Neural cell (in vitro differentiated cells): ENCODE results near the gene C22orf42. TPM values are rescaled to one million over a fixed set of nuclear protein-coding genes. Genes with fewer than 3 reads are reported as not detected.

ENCODE experiments used
- H2AFZ ChIP-seq: fragments of 200-600, 300-800 bp; sonication (generic), shearing (Covaris generic); 2 replicates; pipeline ENCODE4 v1.6.0; 2014; ENCODE audit warnings: low read depth, mild to moderate bottlenecking, antibody characterized with exemption, low read length, moderate library complexity
- H3F3A ChIP-seq: fragments of 200-600 bp; shearing (Covaris generic); 2 replicates; pipeline ENCODE4 v1.6.1; 2016; ENCODE audit warnings: mild to moderate bottlenecking, moderate library complexity, mixed read lengths, antibody characterized with exemption, low read length; ENCODE audit not compliant: insufficient read depth, poor library complexity, severe bottlenecking
- H3K27ac ChIP-seq: fragments of 200-600, 300-800 bp; sonication (generic), shearing (Covaris generic); 2 replicates; pipeline ENCODE4 v1.5.1; 2014; ENCODE audit warnings: mild to moderate bottlenecking, low read length, moderate library complexity
- H3K27me3 ChIP-seq: fragments of 300-800, 200-600 bp; sonication (generic), shearing (Covaris generic); 2 replicates; pipeline ENCODE4 v1.6.0; 2014; ENCODE audit warnings: mild to moderate bottlenecking, low read depth, low read length, moderate library complexity; ENCODE audit not compliant: insufficient read depth
- H3K36me3 ChIP-seq: fragments of 300-800, 200-600 bp; sonication (generic), shearing (Covaris generic); 2 replicates; pipeline ENCODE4 v1.5.1; 2014; ENCODE audit warnings: mild to moderate bottlenecking, antibody characterized with exemption, low read length, moderate library complexity; ENCODE audit not compliant: insufficient read depth
- H3K4me2 ChIP-seq: fragments of 300-800, 200-600 bp; sonication (generic), shearing (Covaris generic); 2 replicates; pipeline ENCODE4 v1.6.0; 2014; ENCODE audit warnings: mild to moderate bottlenecking, low read length
- H3K4me3 ChIP-seq: fragments of 300-800, 200-600 bp; sonication (generic), shearing (Covaris generic); 2 replicates; pipeline ENCODE4 v1.5.1; 2014; ENCODE audit warnings: mild to moderate bottlenecking, low read length, moderate library complexity
- H3K79me2 ChIP-seq: fragments of 200-600 bp; shearing (Covaris generic); replicated peaks from 2 replicates; pipeline ENCODE4 v1.6.0; 2014; ENCODE audit warnings: mild to moderate bottlenecking, low read length, moderate library complexity; ENCODE audit not compliant: insufficient read depth
- H3K9ac ChIP-seq: fragments of 300-800, 200-600 bp; sonication (generic), shearing (Covaris generic); 2 replicates; pipeline ENCODE4 v1.6.1; 2016; ENCODE audit warnings: mild to moderate bottlenecking, low read length, mixed read lengths
- H3K9me2 ChIP-seq: fragments of 200-600 bp; shearing (Covaris generic); 2 replicates; pipeline ENCODE4 v1.6.1; 2016; ENCODE audit warnings: mild to moderate bottlenecking, low read length, mixed read lengths; ENCODE audit not compliant: insufficient read depth
- H3K9me3 ChIP-seq: fragments of 200-600, 300-800 bp; sonication (generic), shearing (Covaris generic); 2 replicates; pipeline ENCODE4 v1.6.1; 2016; ENCODE audit warnings: mild to moderate bottlenecking, mixed run types, low read length, moderate library complexity, mixed read lengths
- H4K20me1 ChIP-seq: fragments of 200-600 bp; shearing (Covaris generic); 2 replicates; pipeline ENCODE4 v1.6.1; 2016; ENCODE audit warnings: mild to moderate bottlenecking, mixed run types; ENCODE audit not compliant: insufficient read depth
- CTCF ChIP-seq: fragments of 450-650 bp; IDR thresholded peaks from 2 replicates; pipeline ENCODE4 v1.5.1; 2014; ENCODE audit warnings: antibody characterized with exemption, mild to moderate bottlenecking, moderate library complexity; ENCODE audit not compliant: poor library complexity, severe bottlenecking
- EP300 ChIP-seq: fragments of 450-650 bp; conservative IDR thresholded peaks from 2 replicates; pipeline ENCODE4 v1.6.1; 2014; ENCODE audit warnings: antibody characterized with exemption, mild to moderate bottlenecking, moderate library complexity; ENCODE audit not compliant: poor library complexity, severe bottlenecking
- EZH2 ChIP-seq: fragments of 200-600, 300-800 bp; shearing (Covaris generic), sonication (generic); IDR thresholded peaks from 2 replicates; pipeline ENCODE4 v1.6.1; 2014; ENCODE audit warnings: antibody characterized with exemption, low read length, borderline replicate concordance, mild to moderate bottlenecking; ENCODE audit not compliant: insufficient read depth, poor library complexity, severe bottlenecking
- MXI1 ChIP-seq: fragments of 450-650 bp; conservative IDR thresholded peaks from 2 replicates; pipeline ENCODE4 v1.6.1; 2014; ENCODE audit warnings: antibody characterized with exemption, mild to moderate bottlenecking; ENCODE audit not compliant: poor library complexity, severe bottlenecking
- POLR2AphosphoS5 ChIP-seq: IDR thresholded peaks from 2 replicates; pipeline ENCODE4 v1.6.1; 2012
- RAD21 ChIP-seq: fragments of 450-650 bp; conservative IDR thresholded peaks from 2 replicates; pipeline ENCODE4 v1.6.1; 2014; ENCODE audit warnings: antibody characterized with exemption, mild to moderate bottlenecking, moderate library complexity
- REST ChIP-seq: IDR thresholded peaks from 2 replicates; pipeline ENCODE4 v1.6.1; 2012; ENCODE audit warnings: borderline replicate concordance
- SMC3 ChIP-seq: fragments of 450-650 bp; conservative IDR thresholded peaks from 2 replicates; pipeline ENCODE4 v1.6.1; 2014; ENCODE audit warnings: antibody characterized with exemption, mild to moderate bottlenecking, moderate library complexity; ENCODE audit not compliant: poor library complexity
- TAF1 ChIP-seq: IDR thresholded peaks from 2 replicates; pipeline ENCODE4 v1.6.1; 2012; ENCODE audit warnings: low read depth
- polyA plus RNA-seq: library from polyadenylated mRNA; depleted of rRNA; stranded (reverse); fragments of >200 nt; gene quantifications from 2 replicates; pipeline ENCODE4 v1.2.3, GENCODE V29; 2014

Gene C22orf42
- polyA plus RNA-seq, 1 donor from 2014 or later: 51.0 TPM

- no peak for TF ChIP-seq TAF1
- Histone ChIP-seq H3K9me3 (no peaks in the 10 kb centered on the region), H3K9ac (no peak overlapping the region)
These were observed 48.9 kb upstream of the C22orf42 start for GRCh38 chr22:32207971-32208480.

GRCh38 chr22:32206774-32207758 is 48.0 kb upstream of the C22orf42 start:
- Histone ChIP-seq H3K36me3 (no peaks in the 10 kb centered on the region), H3K9me2 (no peaks in the 10 kb centered on the region), H3K9me3 (no peaks in the 10 kb centered on the region), H3K4me2 (no peak overlapping the region), H3K9ac (no peak overlapping the region), H3F3A (peaks cover 6% of the 10 kb centered on the region), H3K79me2 (no peaks in the 10 kb centered on the region), H4K20me1 (no peaks in the 10 kb centered on the region), H3K4me3 (peak overlapping the region; percentile 81), H3K27me3 (peaks cover 18% of the 10 kb centered on the region), H2AFZ (no peak overlapping the region), H3K27ac (no peak overlapping the region)
- TF ChIP-seq CTCF: peak; percentile 50
- TF ChIP-seq TAF1: no peak

More at GRCh38 chr22:32207971-32208480, 48.9 kb upstream of the C22orf42 start:
- peaks cover 8% of the 10 kb centered on the region for H3K27me3 ChIP-seq
- peaks cover 6% of the 10 kb centered on the region for H3F3A ChIP-seq
- H2AFZ ChIP-seq: no peak overlapping the region
- H3K9me2 ChIP-seq: no peaks in the 10 kb centered on the region
- H3K27ac ChIP-seq: no peak overlapping the region
- no peaks in the 10 kb centered on the region for H3K36me3 ChIP-seq
- H3K79me2 ChIP-seq: no peaks in the 10 kb centered on the region
- H3K4me3 ChIP-seq: no peak overlapping the region
- H3K4me2 ChIP-seq: no peak overlapping the region
- no peaks in the 10 kb centered on the region for H4K20me1 ChIP-seq

- TF ChIP-seq TAF1 (no peak), REST (no peak), RAD21 (no peak), EZH2 (no peak), SMC3 (no peak), CTCF (no peak), MXI1 (no peak), EP300 (no peak), POLR2AphosphoS5 (no peak)
- H3K79me2 ChIP-seq: no peaks in the 10 kb centered on the region
- H3K9me3 ChIP-seq: no peaks in the 10 kb centered on the region
- H3K4me2 ChIP-seq: peak overlapping the region; percentile 75
- H4K20me1 ChIP-seq: no peaks in the 10 kb centered on the region
- H2AFZ ChIP-seq: no peak overlapping the region
- peaks cover 27% of the 10 kb centered on the region for H3K27me3 ChIP-seq
- peak overlapping the region; percentile 84 for H3K9ac ChIP-seq
- H3F3A ChIP-seq: peaks cover 6% of the 10 kb centered on the region
- no peaks in the 10 kb centered on the region for H3K9me2 ChIP-seq
- no peak overlapping the region for H3K27ac ChIP-seq
- H3K4me3 ChIP-seq: peak overlapping the region; percentile 81
- H3K36me3 ChIP-seq: no peaks in the 10 kb centered on the region
These were observed 47.1 kb upstream of the C22orf42 start for GRCh38 chr22:32205974-32206773.
